Epithelial cell of proximal tubule (primary cell): ENCODE measurements around the gene FOXL3. TPM values are rescaled to one million over a fixed set of nuclear protein-coding genes. Genes with fewer than 3 reads are reported as not detected.

Source experiments
- DNase-seq: peaks from one replicate; pipeline ENCODE4 v3.0.0-alpha.2; 2011; ENCODE audit warnings: low read depth
- H3K4me3 ChIP-seq: 2 replicates; pipeline ENCODE4 v1.5.1; 2011; ENCODE audit warnings: low read depth, mild to moderate bottlenecking, low read length
- CTCF ChIP-seq: conservative IDR thresholded peaks from 2 replicates; pipeline ENCODE4 v1.5.1; 2012; ENCODE audit warnings: low read depth, mild to moderate bottlenecking, low read length
- total RNA-seq: library from RNA; depleted of rRNA; stranded (reverse); fragments of >200 nt; gene quantifications from 2 replicates; pipeline ENCODE4 v1.2.3, GENCODE V29; 2015

Gene FOXL3
- total RNA-seq, 1 donor from 2014 or later = not detected

- no peak overlapping the region for H3K4me3 ChIP-seq
- TF ChIP-seq CTCF = no peak
- DNase-seq = no peak
Observed at GRCh38 chr7:337567-337951, 47.6 kb downstream of the FOXL3 start.

GRCh38 chr7:338295-339061 lies 48.5 kb downstream of the FOXL3 start:
- TF ChIP-seq CTCF = no peak
- H3K4me3 ChIP-seq = no peak overlapping the region
- DNase-seq = no peak

- no peak for TF ChIP-seq CTCF
- H3K4me3 ChIP-seq = no peak overlapping the region
- no peak for DNase-seq
Observed at GRCh38 chr7:339062-339342, 49.0 kb downstream of the FOXL3 start.

- DNase-seq = no peak
- TF ChIP-seq CTCF = no peak
- no peak overlapping the region for H3K4me3 ChIP-seq
Observed at GRCh38 chr7:339696-340095, 49.7 kb downstream of the FOXL3 start.

GRCh38 chr7:340200-340937 lies 50.4 kb downstream of the FOXL3 start:
- no peak overlapping the region for H3K4me3 ChIP-seq
- DNase-seq = no peak
- TF ChIP-seq CTCF = no peak

Other genes with a start within 250 kb of the FOXL3 start
- gene FAM20C, start 97.6 kb upstream of the FOXL3 start, total RNA-seq = 84.2 and 85.0 TPM in 2 replicates
- 11.6 and 27.3 TPM in 2 replicates for gene PDGFA, start 229.7 kb downstream of the FOXL3 start, total RNA-seq